GM21737 (cell line): Measurements from ENCODE around the gene HHATL.

Experiments used
- ATAC-seq: cut with Tn5 transposase; IDR thresholded peaks from one replicate; pipeline ENCODE4 v1.9.1; 2021; ENCODE audit warnings: mild to moderate bottlenecking, moderate library complexity; ENCODE audit not compliant: unreplicated experiment

Gene HHATL

GRCh38 chr3:42713747-42714146, 11.1 kb upstream of the HHATL start:
- no peak for ATAC-seq

GRCh38 chr3:42712688-42713372, 10.2 kb upstream of the HHATL start:
- no peak for ATAC-seq

- ATAC-seq: no peak
Observed at GRCh38 chr3:42712344-42712648, 9.7 kb upstream of the HHATL start.

GRCh38 chr3:42711491-42712343, 9.1 kb upstream of the HHATL start:
- ATAC-seq: no peak

- no peak for ATAC-seq
Observed at GRCh38 chr3:42710323-42711021, 7.9 kb upstream of the HHATL start.

- no peak for ATAC-seq
Observed at GRCh38 chr3:42709621-42710020, 7.0 kb upstream of the HHATL start.

- ATAC-seq: no peak
Observed at GRCh38 chr3:42708611-42709151, 6.1 kb upstream of the HHATL start.

- ATAC-seq: no peak
Observed at GRCh38 chr3:42707620-42708355, 5.2 kb upstream of the HHATL start.

GRCh38 chr3:42706721-42707619, 4.4 kb upstream of the HHATL start:
- ATAC-seq: no peak

GRCh38 chr3:42705962-42706585, 3.5 kb upstream of the HHATL start:
- ATAC-seq: no peak

- ATAC-seq: no peak
Observed at GRCh38 chr3:42705058-42705767, 2.6 kb upstream of the HHATL start.

- no peak for ATAC-seq
Observed at GRCh38 chr3:42704136-42704841, 1.7 kb upstream of the HHATL start.

GRCh38 chr3:42703695-42704025, 1.1 kb upstream of the HHATL start:
- ATAC-seq: no peak

- ATAC-seq: no peak
Observed at GRCh38 chr3:42702982-42703694, 540 bp upstream of the HHATL start.

GRCh38 chr3:42701371-42702065, 1.1 kb downstream of the HHATL start:
- ATAC-seq: no peak

- ATAC-seq: no peak
Observed at GRCh38 chr3:42700366-42701288, 2.0 kb downstream of the HHATL start.
